Nucleus accumbens (tissue), 56 donors: ENCODE results near the gene HSD17B7.

Source experiments
- DNase-seq, 56 donors: peaks; one replicate each; lab custom pipeline; 2025; lab: John Stamatoyannopoulos, UW

Gene HSD17B7

GRCh38 chr1:162854245-162854882 lies 63.9 kb downstream of the HSD17B7 start:
- DNase-seq, result peak in 29 of 56 donors; percentile 1 to 73 (median 21)

DNA sequence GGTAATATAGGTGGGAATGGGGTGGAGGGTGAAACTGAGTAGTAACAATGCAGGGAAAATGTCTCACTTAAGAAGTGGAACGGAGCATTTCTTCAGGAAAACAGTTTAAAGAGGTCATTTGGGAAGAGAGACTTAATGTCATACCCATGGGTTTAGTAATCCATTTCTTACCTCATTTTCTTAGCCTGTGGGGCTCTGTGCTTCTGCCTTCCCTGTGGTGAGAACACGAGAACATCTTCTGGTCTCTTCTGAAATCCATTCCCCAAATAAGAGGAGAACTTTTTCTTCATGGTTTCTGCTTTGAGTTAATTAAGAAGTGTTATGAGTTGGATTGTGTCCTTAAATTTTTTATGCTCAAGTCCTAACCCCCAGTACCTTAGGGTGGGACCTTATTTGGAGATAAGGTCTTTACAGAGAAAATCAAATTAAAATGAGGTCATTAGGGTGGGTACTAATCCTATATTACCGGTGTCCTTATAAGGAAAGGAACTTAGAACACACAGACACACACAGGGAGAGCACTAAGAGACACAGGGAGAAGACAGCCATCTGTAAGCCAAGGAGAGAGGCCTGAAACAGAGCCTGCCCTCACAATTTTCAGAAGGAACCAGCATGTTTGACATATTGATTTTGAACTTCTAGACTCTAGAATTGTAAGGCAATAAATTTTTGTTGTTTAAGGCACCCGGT lies 65.1 kb downstream of the HSD17B7 start:
- no peak for DNase-seq

- no peak for DNase-seq
Observed at GRCh38 chr1:162856260-162856659, 65.8 kb downstream of the HSD17B7 start.

DNA sequence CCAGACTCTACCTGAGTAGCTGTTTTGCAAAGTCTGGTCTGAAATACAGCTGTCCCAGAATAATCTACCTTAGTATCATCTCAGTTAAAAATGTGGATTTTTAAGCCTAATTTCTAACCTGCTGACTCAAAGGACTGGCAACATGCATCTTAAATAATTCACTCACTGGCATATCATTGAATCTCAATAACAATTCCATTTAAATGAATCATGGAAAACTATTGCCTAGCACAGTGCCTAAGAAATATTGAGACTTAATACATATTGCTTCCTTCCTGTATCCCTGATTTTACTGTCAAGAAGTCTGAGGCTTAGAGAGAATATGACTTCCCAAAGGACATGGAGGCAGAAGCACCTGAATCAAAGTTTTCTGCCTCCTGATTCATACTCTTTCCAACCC lies 67.3 kb downstream of the HSD17B7 start:
- no peak for DNase-seq

- DNase-seq, result no peak
Observed at GRCh38 chr1:162859191-162859590, 68.7 kb downstream of the HSD17B7 start.

GRCh38 chr1:162861101-162861500 lies 70.6 kb downstream of the HSD17B7 start, which contains the start of gene CCDC190:
Gene CCDC190, minus strand, starts transcription at chr1:162861175. Its CDS starts 1,529 bp downstream, at chr1:162859646.
- peak in 11 of 56 donors; percentile 2 to 44 (median 15) for DNase-seq

- no peak for DNase-seq
Observed at GRCh38 chr1:162861625-162862024, 71.1 kb downstream of the HSD17B7 start.
